Immature natural killer cell (primary cell): ENCODE data around the gene KISS1R. TPM values are rescaled to one million over a fixed set of nuclear protein-coding genes. Genes with fewer than 3 reads are reported as not detected.

Source experiments
- DNase-seq, 3 donors: peaks; one replicate each; pipeline ENCODE4 v3.0.0; 2022; ENCODE audit warnings: mixed read lengths in 1 of 3
- H3K27ac Mint-ChIP-seq, 6 donors: one replicate each; pipeline ENCODE4 v1.8.0; 2020; ENCODE audit warnings: mixed read lengths in 6 of 6, mild to moderate bottlenecking in 5 of 6, inconsistent platforms in 4 of 6, moderate library complexity in 3 of 6
- H3K27me3 Mint-ChIP-seq, 3 donors: one replicate each; pipeline ENCODE4 v1.8.0; 2020 to 2021; ENCODE audit warnings: low read depth in 3 of 3, mild to moderate bottlenecking in 3 of 3, mixed read lengths in 3 of 3, moderate library complexity in 3 of 3, inconsistent platforms in 1 of 3
- H3K36me3 Mint-ChIP-seq, 3 donors: one replicate each; pipeline ENCODE4 v1.8.0; 2020; ENCODE audit warnings: mixed read lengths in 3 of 3, inconsistent platforms in 2 of 3, mild to moderate bottlenecking in 2 of 3
- H3K4me1 Mint-ChIP-seq, 2 donors: one replicate each; pipeline ENCODE4 v1.8.0; 2020; ENCODE audit warnings: inconsistent platforms in 2 of 2, mild to moderate bottlenecking in 2 of 2, mixed read lengths in 2 of 2, moderate library complexity in 1 of 2
- H3K4me3 Mint-ChIP-seq, 5 donors: one replicate each; pipeline ENCODE4 v1.8.0; 2020; ENCODE audit warnings: mild to moderate bottlenecking in 5 of 5, mixed read lengths in 5 of 5, inconsistent platforms in 3 of 5, moderate library complexity in 3 of 5
- H3K9me3 Mint-ChIP-seq, 6 donors: one replicate each; pipeline ENCODE4 v1.8.0; 2020; ENCODE audit warnings: mild to moderate bottlenecking in 6 of 6, mixed read lengths in 6 of 6, inconsistent platforms in 4 of 6, moderate library complexity in 3 of 6
- polyA plus RNA-seq, 3 donors: library from polyadenylated mRNA; unstranded; fragments of 300-500 nt; fragmentation: Illumina TruSeq; gene quantifications; one replicate each; pipeline ENCODE4 v1.2.3, GENCODE V29; 2021

Gene KISS1R
- not detected for polyA plus RNA-seq

DNA sequence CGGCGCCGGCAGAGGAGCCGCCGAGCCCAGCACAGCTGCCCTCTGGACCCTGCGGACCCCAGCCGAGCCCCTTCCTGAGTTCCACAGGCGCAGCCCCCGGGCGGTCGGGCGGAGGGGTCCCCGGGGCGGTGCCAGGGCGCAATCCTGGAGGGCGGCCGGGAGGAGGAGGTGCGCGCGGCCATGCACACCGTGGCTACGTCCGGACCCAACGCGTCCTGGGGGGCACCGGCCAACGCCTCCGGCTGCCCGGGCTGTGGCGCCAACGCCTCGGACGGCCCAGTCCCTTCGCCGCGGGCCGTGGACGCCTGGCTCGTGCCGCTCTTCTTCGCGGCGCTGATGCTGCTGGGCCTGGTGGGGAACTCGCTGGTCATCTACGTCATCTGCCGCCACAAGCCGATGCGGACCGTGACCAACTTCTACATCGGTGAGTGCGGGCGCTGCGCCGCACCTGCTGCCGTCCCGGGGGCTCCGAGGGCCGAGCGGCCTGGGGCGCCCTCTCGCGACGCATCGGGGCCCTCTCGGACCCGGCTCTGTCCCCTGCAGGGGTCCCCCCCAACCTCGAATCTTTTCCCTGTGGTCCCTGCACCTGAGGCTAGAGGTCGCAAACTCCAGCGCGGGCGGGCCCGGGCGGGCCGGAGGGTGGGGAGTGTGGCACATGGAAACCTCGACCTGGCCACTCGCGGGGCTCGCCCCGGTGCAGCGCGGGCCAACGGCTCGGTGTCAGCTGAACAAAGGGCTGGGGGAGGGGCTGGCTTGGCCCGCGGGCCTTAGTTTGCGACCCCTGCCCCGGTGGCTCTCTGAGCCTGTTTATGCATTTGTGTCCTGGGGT is at the start of gene KISS1R:
Gene KISS1R (plus strand): TSS at position 11 of the 829 bp plus-strand sequence. CDS start 170 bp downstream, at position 181.
- H3K36me3 Mint-ChIP-seq = peaks cover 0 to 4% (median 0%) of the 10 kb centered on the region in 3 donors
- H3K4me1 Mint-ChIP-seq = peaks cover 12 to 16% of the 10 kb centered on the region in 2 donors
- H3K27ac Mint-ChIP-seq = no peak within 1 kb of the TSS
- peak within 1 kb of the TSS in 3 of 5 donors; percentile 13 to 49 (median 44) for H3K4me3 Mint-ChIP-seq
- no peaks in the 10 kb centered on the region for H3K9me3 Mint-ChIP-seq
- peak; percentile 39 to 46 (median 45) for DNase-seq
- peaks cover 11 to 39% (median 20%) of the 10 kb centered on the region in 3 donors for H3K27me3 Mint-ChIP-seq

DNA sequence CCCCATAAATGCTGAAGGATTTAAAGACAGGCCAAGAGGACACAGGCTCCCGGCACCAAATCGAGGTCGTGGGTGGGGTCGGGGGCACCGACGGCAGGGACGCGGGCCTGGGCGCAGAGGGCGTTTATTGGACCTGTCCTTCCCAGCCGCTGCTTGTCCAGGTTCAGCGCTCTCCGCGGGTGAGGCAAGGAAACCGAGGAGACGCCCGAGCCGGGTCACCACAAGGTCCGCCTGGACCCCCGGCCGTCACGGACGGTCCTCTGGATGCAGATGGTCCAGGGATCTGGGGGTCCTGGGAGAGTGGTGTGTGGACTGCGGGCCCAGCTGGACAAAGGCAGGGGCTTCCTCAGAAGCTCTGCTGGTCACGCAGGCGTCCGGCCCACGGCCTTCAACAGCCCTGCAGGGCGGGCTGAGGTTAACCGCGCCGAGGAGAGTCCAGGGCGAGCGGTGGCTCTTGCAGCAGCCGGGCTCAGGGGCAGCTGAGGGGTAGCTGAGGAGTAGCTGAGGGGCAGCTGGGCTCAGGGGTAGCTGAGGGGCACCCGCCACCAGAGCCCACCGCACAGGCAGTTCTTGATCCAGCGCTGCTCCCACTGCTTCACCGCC is 49.2 kb upstream of the KISS1R start:
- no peak overlapping the region for H3K4me3 Mint-ChIP-seq
- H3K27me3 Mint-ChIP-seq = peaks cover 6 to 21% (median 11%) of the 10 kb centered on the region in 3 donors
- peaks cover 4% of the 10 kb centered on the region in 3 donors for H3K36me3 Mint-ChIP-seq
- H3K4me1 Mint-ChIP-seq = peaks cover 8 to 18% of the 10 kb centered on the region in 2 donors
- H3K27ac Mint-ChIP-seq = peak overlapping the region in 1 of 6 donors; percentile 60
- DNase-seq = no peak
- no peaks in the 10 kb centered on the region for H3K9me3 Mint-ChIP-seq

DNA sequence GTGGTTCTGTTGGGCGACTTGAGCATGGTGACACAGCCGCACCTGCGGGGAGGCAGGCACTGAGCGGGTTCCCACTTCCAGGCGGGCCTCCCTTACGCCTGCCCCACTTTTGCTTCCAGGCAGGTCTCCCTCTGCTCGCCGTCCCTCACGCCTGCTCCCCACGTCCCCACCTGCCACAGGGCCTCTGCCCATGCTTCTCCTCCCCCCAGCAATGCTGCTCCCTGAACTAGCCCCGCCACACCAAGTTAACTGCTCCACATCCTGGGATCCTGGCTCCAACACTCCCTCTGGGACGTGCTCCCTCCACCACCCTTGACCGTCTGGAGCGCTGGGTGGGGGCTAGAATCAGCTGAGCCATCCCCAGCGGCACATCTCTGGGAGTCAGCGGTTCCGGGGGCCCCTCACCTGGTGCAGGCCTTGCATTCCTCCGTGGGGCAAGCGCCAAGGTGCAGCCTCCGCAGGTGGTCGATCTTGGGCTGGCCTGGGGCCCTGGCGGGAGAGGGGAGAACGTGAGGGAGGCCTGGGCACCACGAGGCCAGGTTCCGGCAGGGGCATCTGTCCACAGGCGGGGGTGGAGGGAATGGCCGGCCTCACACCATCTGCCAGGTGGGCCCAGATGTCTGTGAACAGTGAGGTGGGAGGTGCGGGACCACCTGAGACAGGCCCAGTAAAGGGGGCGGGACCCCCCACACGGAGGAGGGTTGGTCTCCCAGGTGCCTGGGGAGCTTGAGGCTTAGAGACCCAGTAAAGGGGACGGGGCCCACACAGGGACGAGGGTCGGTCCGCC is 48.5 kb upstream of the KISS1R start:
- H3K4me1 Mint-ChIP-seq = peaks cover 4 to 17% of the 10 kb centered on the region in 2 donors
- no peak overlapping the region for H3K4me3 Mint-ChIP-seq
- peaks cover 5 to 14% (median 10%) of the 10 kb centered on the region in 3 donors for H3K27me3 Mint-ChIP-seq
- H3K27ac Mint-ChIP-seq = no peak overlapping the region
- DNase-seq = no peak
- no peaks in the 10 kb centered on the region for H3K9me3 Mint-ChIP-seq
- peaks cover 4% of the 10 kb centered on the region in 3 donors for H3K36me3 Mint-ChIP-seq

DNA sequence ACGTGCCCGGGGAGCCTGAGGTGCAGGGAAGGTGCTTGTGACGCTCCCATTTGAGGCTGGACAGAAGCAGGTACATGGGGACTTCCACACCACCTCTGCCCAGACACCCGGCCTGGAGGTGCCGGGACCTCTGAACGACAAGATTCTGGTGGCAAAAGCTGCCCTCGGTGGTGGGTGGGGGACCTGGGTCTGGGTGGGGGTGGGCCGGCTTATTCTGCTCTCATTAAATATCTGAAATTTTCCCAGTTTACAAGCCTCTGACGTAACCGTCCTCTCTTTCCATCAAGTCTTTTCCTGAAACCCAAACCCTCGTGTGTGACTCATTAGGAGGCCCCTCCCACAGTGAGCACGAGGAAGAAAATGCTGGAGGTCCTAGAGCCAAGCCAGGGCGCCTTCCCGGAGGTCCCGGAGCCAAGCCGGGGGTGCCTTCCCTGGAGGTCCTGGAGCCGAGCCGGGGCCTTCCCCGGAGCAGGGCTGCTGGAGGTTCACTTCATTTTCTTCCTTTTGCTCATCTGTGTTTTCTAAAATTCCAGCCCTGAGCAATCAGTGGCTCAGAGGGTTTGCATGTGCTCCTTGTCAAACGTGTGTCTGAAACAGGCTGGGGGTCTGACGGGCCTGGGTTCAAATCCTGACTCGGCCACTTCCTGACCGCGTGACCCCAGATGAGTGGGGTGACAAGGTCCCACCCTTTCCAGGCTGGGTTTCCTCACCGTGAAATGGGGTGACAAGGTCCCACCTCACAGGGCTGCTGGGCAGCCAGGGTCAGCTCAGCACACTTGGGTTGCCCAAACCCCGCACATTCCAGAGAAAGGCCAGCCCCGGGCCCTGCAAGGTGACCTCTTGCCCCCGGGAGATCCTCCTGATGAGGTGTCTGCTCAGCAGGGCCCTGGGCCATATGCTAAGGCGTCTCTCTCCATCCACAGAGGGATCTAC is 47.6 kb upstream of the KISS1R start:
- Mint-ChIP-seq H3K4me1 (peaks cover 0 to 13% of the 10 kb centered on the region in 2 donors), H3K4me3 (no peak overlapping the region), H3K9me3 (no peaks in the 10 kb centered on the region), H3K27ac (peak overlapping the region in 2 of 6 donors; percentile 35 to 60), H3K36me3 (peaks cover 4% of the 10 kb centered on the region in 3 donors), H3K27me3 (peaks cover 3 to 11% (median 8%) of the 10 kb centered on the region in 3 donors)
- no peak for DNase-seq

DNA sequence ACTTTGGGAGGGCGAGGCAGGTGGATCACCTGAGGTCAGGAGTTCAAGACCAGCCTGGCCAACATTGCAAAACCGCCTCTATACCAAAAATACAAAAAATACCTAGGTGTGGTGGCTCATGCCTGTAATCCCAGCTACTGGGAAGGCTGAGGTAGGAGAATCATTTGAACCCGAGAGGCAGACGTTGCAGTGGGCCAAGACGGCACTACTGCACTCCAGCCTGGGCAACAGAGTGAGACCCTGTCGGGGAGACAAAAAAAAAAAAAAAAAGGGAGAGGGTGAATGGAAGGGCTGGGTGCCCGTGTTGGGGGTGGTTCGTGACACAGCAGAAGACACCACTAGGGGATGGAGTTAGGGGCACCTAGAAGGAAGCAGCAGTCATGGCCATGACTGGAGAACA is 46.8 kb upstream of the KISS1R start:
- peaks cover 4% of the 10 kb centered on the region in 3 donors for H3K36me3 Mint-ChIP-seq
- peak overlapping the region in 1 of 6 donors; percentile 65 for H3K27ac Mint-ChIP-seq
- no peak for DNase-seq
- peaks cover 3 to 11% (median 8%) of the 10 kb centered on the region in 3 donors for H3K27me3 Mint-ChIP-seq
- peaks cover 0 to 13% of the 10 kb centered on the region in 2 donors for H3K4me1 Mint-ChIP-seq
- no peaks in the 10 kb centered on the region for H3K9me3 Mint-ChIP-seq
- no peak overlapping the region for H3K4me3 Mint-ChIP-seq

DNA sequence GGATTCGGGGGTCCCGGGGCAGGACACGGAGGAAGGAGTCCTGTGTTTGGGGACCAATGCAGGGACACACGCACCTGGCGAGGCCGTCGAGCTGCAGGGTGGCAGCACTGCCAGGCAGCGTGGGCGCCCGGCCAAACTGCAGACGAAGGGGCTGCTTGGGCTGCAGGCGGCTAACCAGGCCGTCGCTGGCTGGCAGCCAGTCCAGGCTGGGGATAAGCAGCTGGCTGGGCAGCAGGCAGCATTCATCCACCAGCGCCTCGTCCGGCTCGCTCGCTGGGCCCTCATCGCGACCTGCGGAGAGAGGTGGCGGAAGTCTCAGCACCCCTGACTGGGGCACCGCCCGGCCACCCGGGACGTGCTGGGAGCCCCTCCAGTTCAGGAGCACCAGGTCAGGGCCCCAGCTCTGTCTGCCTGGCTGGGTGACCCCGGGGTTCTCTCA is 46.2 kb upstream of the KISS1R start:
- peaks cover 4 to 5% (median 4%) of the 10 kb centered on the region in 3 donors for H3K36me3 Mint-ChIP-seq
- peaks cover 0 to 13% of the 10 kb centered on the region in 2 donors for H3K4me1 Mint-ChIP-seq
- DNase-seq = no peak
- H3K9me3 Mint-ChIP-seq = no peaks in the 10 kb centered on the region
- peaks cover 3 to 11% (median 8%) of the 10 kb centered on the region in 3 donors for H3K27me3 Mint-ChIP-seq
- H3K27ac Mint-ChIP-seq = no peak overlapping the region
- H3K4me3 Mint-ChIP-seq = no peak overlapping the region

DNA sequence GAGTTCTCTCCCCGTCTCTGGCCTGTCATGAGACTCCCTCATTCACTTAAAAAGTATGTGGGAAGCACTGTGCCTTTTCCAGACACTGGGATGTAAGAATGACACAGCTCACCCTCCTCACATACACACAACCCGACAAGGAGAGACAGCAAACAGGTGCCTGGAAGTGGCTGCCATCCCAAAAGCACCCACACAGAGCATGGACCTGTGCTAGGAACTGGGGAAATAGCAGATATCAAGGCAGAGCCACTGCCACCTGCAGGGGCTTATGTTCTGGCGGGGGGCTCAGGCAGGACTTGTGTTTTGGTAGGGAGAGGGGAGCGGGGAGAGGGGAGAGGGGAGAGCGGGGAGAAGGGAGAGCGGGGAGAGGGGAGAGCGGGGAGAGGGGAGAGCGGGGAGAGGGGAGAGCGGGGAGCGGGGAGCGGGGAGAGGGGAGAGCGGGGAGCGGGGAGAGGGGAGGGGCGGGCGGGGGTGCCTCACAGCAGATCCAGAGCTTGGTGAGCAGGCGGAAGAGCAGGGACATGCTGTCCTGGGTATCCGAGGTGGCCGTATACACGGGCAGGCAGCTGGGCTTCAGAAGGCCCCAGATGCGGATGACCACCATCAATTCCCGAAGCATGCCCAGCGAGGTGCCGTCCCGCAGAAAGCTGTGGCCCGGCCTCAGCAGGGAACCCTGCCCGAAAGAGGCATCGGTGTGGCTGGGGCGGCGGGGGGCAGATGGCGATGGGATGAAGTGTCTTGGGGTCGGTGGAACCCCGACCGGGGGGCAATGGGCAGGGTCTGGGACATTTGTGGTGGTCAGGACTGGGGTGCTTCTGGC is 45.5 kb upstream of the KISS1R start:
- peaks cover 4 to 8% (median 4%) of the 10 kb centered on the region in 3 donors for H3K36me3 Mint-ChIP-seq

DNA sequence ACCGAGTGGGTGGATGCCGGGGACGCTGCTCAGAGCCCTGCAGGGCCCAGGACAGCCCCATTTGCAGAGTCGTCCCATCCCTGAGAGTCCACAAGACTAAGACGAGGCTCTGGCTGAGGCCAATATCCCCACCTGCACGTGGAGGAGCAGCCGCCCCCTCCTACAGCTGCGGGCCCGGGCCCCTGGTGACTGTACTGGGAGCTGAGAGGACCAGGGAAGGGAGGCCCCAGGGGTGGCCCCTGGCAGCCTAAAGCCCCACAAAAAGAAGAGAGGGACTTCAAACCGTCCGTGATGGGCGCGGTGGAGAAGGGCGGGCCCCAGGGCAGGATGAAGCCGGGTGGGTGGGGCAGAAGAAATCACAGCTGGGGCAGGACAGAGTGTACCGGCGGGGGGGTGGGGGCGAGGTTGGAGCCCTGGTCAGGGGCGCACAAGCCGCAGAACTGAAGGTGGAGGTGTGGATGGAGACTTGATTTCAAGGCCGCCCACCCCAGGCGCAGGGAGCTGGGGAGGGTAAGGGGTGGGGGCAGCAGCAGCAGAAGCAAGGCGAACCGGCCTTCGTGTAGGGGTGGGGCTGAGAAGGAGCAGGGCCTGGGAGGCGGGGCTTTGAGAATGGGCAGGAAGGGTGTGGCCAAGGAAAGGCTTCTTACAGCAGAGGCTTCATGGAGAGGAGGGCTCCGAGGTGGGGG is 44.7 kb upstream of the KISS1R start:
- Mint-ChIP-seq H3K4me1 (peaks cover 0 to 13% of the 10 kb centered on the region in 2 donors), H3K36me3 (peaks cover 2 to 7% (median 3%) of the 10 kb centered on the region in 3 donors), H3K4me3 (peak overlapping the region in 4 of 5 donors; percentile 35 to 70 (median 69)), H3K27ac (peak overlapping the region in 4 of 6 donors; percentile 17 to 78 (median 63)), H3K27me3 (peaks cover 3 to 11% (median 8%) of the 10 kb centered on the region in 3 donors), H3K9me3 (no peaks in the 10 kb centered on the region)
- peak in 2 of 3 donors; percentile 67 to 71 for DNase-seq

More for the DNA sequence above, 45.5 kb upstream of the KISS1R start:
- Mint-ChIP-seq H3K9me3 (no peaks in the 10 kb centered on the region), H3K27me3 (peaks cover 3 to 11% (median 8%) of the 10 kb centered on the region in 3 donors), H3K4me3 (no peak overlapping the region), H3K4me1 (peaks cover 0 to 13% of the 10 kb centered on the region in 2 donors), H3K27ac (peak overlapping the region in 3 of 6 donors; percentile 30 to 64 (median 61))
- peak in 1 of 3 donors; percentile 33 for DNase-seq

DNA sequence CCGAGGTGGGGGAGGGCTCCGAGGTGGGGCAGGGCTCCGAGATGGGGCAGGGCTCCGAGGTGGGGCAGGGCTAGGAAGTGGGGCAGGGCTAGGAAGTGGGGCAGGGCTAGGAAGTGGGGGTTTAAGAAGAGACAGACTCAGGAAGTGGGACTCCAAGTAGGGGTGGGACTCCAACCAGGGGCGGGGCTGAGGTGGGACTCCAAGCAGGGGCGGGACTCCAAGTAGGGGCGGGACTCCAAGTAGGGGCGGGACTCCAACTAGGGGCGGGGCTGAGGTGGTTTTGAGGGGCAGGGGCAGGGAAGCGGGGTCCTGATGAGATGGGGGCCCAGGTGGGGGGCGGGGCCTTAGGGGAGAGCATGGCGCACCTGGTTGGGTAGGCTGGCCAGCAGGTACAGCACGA is 44.0 kb upstream of the KISS1R start:
- H3K4me3 Mint-ChIP-seq = peak overlapping the region in 3 of 5 donors; percentile 54 to 72 (median 70)

DNA sequence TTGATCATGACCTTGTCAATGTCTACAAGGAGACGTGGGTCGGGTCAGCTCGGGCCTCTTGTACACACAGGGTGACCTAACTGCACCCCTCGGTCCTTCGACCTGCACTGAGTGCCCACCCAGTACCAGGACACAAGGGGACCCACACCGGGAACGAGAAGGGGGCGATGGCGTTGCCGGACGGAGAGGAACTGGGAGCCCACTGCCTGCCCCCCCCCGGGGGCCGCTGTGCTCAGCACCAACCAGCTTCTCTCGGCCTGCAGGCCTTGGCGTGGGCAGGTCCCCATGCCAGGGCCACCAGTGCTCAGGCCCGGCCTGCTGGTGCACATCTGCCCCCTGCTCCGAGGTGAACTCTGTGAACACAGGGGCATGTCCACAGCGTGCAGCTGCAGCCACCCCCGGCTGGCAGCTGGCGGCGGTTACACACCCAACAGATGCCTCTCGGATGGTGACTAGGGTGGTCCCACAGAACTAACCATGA is 43.5 kb upstream of the KISS1R start:
- DNase-seq = no peak
- Mint-ChIP-seq H3K27ac (no peak overlapping the region), H3K4me1 (peaks cover 0 to 13% of the 10 kb centered on the region in 2 donors), H3K27me3 (peaks cover 3 to 11% (median 8%) of the 10 kb centered on the region in 3 donors), H3K36me3 (peaks cover 0 to 4% (median 0%) of the 10 kb centered on the region in 3 donors), H3K4me3 (no peak overlapping the region), H3K9me3 (no peaks in the 10 kb centered on the region)

More for the DNA sequence above, 44.0 kb upstream of the KISS1R start:
- peak overlapping the region in 3 of 6 donors; percentile 64 to 81 (median 73) for H3K27ac Mint-ChIP-seq
- H3K4me1 Mint-ChIP-seq = peaks cover 0 to 13% of the 10 kb centered on the region in 2 donors
- H3K36me3 Mint-ChIP-seq = peaks cover 0 to 4% (median 0%) of the 10 kb centered on the region in 3 donors
- H3K27me3 Mint-ChIP-seq = peaks cover 3 to 11% (median 8%) of the 10 kb centered on the region in 3 donors
- DNase-seq = peak in 2 of 3 donors; percentile 64 to 69
- H3K9me3 Mint-ChIP-seq = no peaks in the 10 kb centered on the region

DNA sequence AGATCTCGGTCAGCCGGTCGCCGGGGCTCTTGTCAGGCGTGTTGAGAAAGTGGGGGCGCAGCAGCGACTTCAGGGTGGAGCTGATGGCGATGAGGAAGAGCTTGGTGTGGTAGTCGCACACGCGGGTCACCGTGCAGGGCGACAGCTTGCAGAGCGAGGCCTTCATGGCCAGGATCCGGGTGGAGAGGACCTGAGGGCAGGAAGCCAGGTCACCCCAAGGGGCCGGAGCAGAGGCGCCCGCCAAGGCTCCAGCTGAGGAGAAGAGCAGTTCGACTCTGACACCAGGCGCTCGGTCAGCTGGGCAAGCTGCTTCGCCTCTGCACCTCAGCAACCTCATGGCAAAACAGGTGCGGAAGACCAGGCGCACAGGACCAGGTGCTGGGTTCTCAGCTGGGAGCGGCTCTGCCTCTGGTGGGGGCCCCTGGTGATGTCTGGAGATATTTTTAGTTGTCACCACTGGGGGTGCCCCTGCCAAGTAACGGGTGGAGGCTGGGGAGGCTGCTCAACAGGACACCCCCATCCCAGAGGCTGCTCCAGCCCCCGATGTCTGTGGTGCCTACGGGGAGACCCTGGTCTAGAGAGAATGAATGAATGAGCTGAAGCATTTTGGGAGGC is 41.8 kb upstream of the KISS1R start:
- DNase-seq = no peak
- peaks cover 0 to 13% of the 10 kb centered on the region in 2 donors for H3K4me1 Mint-ChIP-seq
- no peak overlapping the region for H3K4me3 Mint-ChIP-seq
- H3K9me3 Mint-ChIP-seq = no peaks in the 10 kb centered on the region
- peak overlapping the region in 1 of 6 donors; percentile 16 for H3K27ac Mint-ChIP-seq
- peaks cover 2 to 10% (median 6%) of the 10 kb centered on the region in 3 donors for H3K27me3 Mint-ChIP-seq
- peaks cover 0 to 9% (median 0%) of the 10 kb centered on the region in 3 donors for H3K36me3 Mint-ChIP-seq
